ENCODE results near the gene SLC10A4. TPM values are rescaled to one million over a fixed set of nuclear protein-coding genes. Genes with fewer than 3 reads are reported as not detected.

SLC10A4 gene
- total RNA-seq, 1 donor from 2014 or later: 0.35 TPM

Other genes starting within 250 kb of the SLC10A4 start
- gene TEC, start 213.5 kb upstream of the SLC10A4 start, total RNA-seq: 3.1 TPM
- 159 TPM for gene SLAIN2, start 141.8 kb upstream of the SLC10A4 start, total RNA-seq
- gene ZAR1, start 6.9 kb downstream of the SLC10A4 start, total RNA-seq: not detected

All from cardiac septum (tissue), 1 donor.